CD14-positive monocyte (primary cell): ENCODE results near the gene PRDM10. TPM values are rescaled to one million over a fixed set of nuclear protein-coding genes. Genes with fewer than 3 reads are reported as not detected.

Source experiments
- DNase-seq, 3 donors: peaks; one replicate each; pipeline ENCODE4 v3.0.0-alpha.2; 2011 to 2022
- H2AFZ ChIP-seq: 2 replicates; pipeline ENCODE4 v1.6.0; 2012; ENCODE audit warnings: mild to moderate bottlenecking, low read depth, low read length, inconsistent platforms; ENCODE audit not compliant: insufficient read depth, poor library complexity, severe bottlenecking
- H3K27ac ChIP-seq, 2 donors: 1 replicate in 1 of 2; 2 replicates in 1 of 2; pipeline ENCODE4 v1.5.1; 2012 to 2013; ENCODE audit warnings: low read length in 2 of 2, control low read depth in 1 of 2, inconsistent platforms in 1 of 2, low read depth in 1 of 2, mild to moderate bottlenecking in 1 of 2
- H3K27me3 ChIP-seq, 2 donors: one replicate each; pipeline versions ENCODE4 v1.6.0 to v1.6.1; 2011 to 2013; ENCODE audit warnings: low read length in 2 of 2; ENCODE audit not compliant: control insufficient read depth in 2 of 2, insufficient read depth in 2 of 2
- H3K36me3 ChIP-seq, 2 donors: replicated peaks in 1 of 2; 1 replicate in 1 of 2; 2 replicates in 1 of 2; pipeline versions ENCODE4 v1.5.1 to v1.6.1; 2012 to 2013; ENCODE audit warnings: low read length in 2 of 2, control low read depth in 1 of 2, inconsistent platforms in 1 of 2, mild to moderate bottlenecking in 1 of 2; ENCODE audit not compliant: insufficient read depth in 2 of 2, control insufficient read depth in 1 of 2
- H3K4me1 ChIP-seq, 2 donors: 1 replicate in 1 of 2; 2 replicates in 1 of 2; pipeline versions ENCODE4 v1.5.1 to v1.6.1; 2012 to 2013; ENCODE audit warnings: low read length in 2 of 2, control low read depth in 1 of 2, inconsistent platforms in 1 of 2, mild to moderate bottlenecking in 1 of 2, moderate library complexity in 1 of 2; ENCODE audit not compliant: insufficient read depth in 2 of 2, control insufficient read depth in 1 of 2
- H3K4me2 ChIP-seq: replicated peaks from 2 replicates; pipeline ENCODE3; 2012; ENCODE audit warnings: low read length, moderate library complexity, mild to moderate bottlenecking; ENCODE audit not compliant: poor library complexity, severe bottlenecking; ENCODE audit errors: extremely low read depth
- H3K4me3 ChIP-seq, 3 experiments: fragments of 200-600 bp in 1 of 3; sonication (generic) in 1 of 3; replicated peaks in 1 of 3; 1 replicate in 2 of 3; 2 replicates in 1 of 3; pipeline ENCODE4 v1.5.1; 2011 to 2013; ENCODE audit warnings: low read length in 3 of 3, mild to moderate bottlenecking in 3 of 3, control low read depth in 2 of 3, low read depth in 2 of 3, inconsistent platforms in 1 of 3, moderate library complexity in 1 of 3
- H3K79me2 ChIP-seq: 2 replicates; pipeline ENCODE4 v1.6.0; 2012; ENCODE audit warnings: mild to moderate bottlenecking, control low read depth, inconsistent platforms, low read length, moderate library complexity; ENCODE audit not compliant: insufficient read depth
- H3K9ac ChIP-seq: 2 replicates; pipeline ENCODE4 v1.6.0; 2017; ENCODE audit warnings: low read length, mild to moderate bottlenecking; ENCODE audit not compliant: insufficient read depth, poor library complexity, severe bottlenecking
- H3K9me3 ChIP-seq, 2 donors: replicated peaks in 1 of 2; 1 replicate in 1 of 2; 2 replicates in 1 of 2; pipeline versions ENCODE4 v1.5.1 to v1.6.1; 2012 to 2013; ENCODE audit warnings: low read length in 2 of 2, control low read depth in 1 of 2; ENCODE audit not compliant: control insufficient read depth in 1 of 2, insufficient read depth in 1 of 2
- H4K20me1 ChIP-seq: 2 replicates; pipeline ENCODE4 v1.6.0; 2012; ENCODE audit warnings: mild to moderate bottlenecking, low read length, control low read depth, moderate library complexity; ENCODE audit not compliant: insufficient read depth
- H3K27ac Mint-ChIP-seq, 7 donors: one replicate each; pipeline ENCODE4 v1.8.0; 2020; ENCODE audit warnings: mild to moderate bottlenecking in 7 of 7, mixed read lengths in 7 of 7, moderate library complexity in 6 of 7, inconsistent platforms in 2 of 7
- H3K27me3 Mint-ChIP-seq, 3 donors: one replicate each; pipeline ENCODE4 v1.8.0; 2021 to 2022; ENCODE audit warnings: low read depth in 3 of 3, mild to moderate bottlenecking in 3 of 3, mixed read lengths in 3 of 3, moderate library complexity in 3 of 3, inconsistent platforms in 1 of 3
- H3K36me3 Mint-ChIP-seq, 2 donors: one replicate each; pipeline ENCODE4 v1.8.0; 2020; ENCODE audit warnings: mixed read lengths in 2 of 2, inconsistent platforms in 1 of 2, mild to moderate bottlenecking in 1 of 2
- H3K4me1 Mint-ChIP-seq: one replicate; pipeline ENCODE4 v1.8.0; 2020; ENCODE audit warnings: mild to moderate bottlenecking, mixed read lengths
- H3K4me3 Mint-ChIP-seq, 2 donors: one replicate each; pipeline ENCODE4 v1.8.0; 2020; ENCODE audit warnings: mild to moderate bottlenecking in 2 of 2, mixed read lengths in 2 of 2, moderate library complexity in 1 of 2
- H3K9me3 Mint-ChIP-seq, 7 donors: one replicate each; pipeline ENCODE4 v1.8.0; 2020 to 2022; ENCODE audit warnings: mixed read lengths in 7 of 7, mild to moderate bottlenecking in 6 of 7, moderate library complexity in 6 of 7, inconsistent platforms in 2 of 7
- WGBS: methylation state at CpG from one replicate; pipeline ENCODE4 v1.1.5; 2013; ENCODE audit warnings: missing lambda C conversion rate; ENCODE audit not compliant: insufficient coverage; 5-methylcytosine and 5-hydroxymethylcytosine counted together
- intact Hi-C, 2 donors: fragments of 100-400 bp; cut with micrococcal nuclease; formaldehyde crosslinking; loops; one replicate each; pipeline versions ENCODE4 v1.15.0 to v1.15.1; 2023
- polyA plus RNA-seq, 3 donors: library from polyadenylated mRNA; depleted of rRNA in 1 of 3; unstranded in 2 of 3; stranded (reverse) in 1 of 3; fragments of 300-500 nt in 2 of 3; fragments of >200 nt in 1 of 3; fragmentation: Illumina TruSeq in 2 of 3; gene quantifications; 1 replicate in 2 of 3; 2 replicates in 1 of 3; pipeline ENCODE4 v1.2.3, GENCODE V29; 2012 to 2021
- TF ChIP-seq, protein P1 (sequence below): fragments of 200-600 bp; IDR thresholded peaks from one replicate; pipeline ENCODE4 v1.8.0; 2022; ENCODE audit warnings: antibody characterized with exemption, mild to moderate bottlenecking

The PRDM10 gene
- polyA plus RNA-seq, 3 donors = 0.64 to 5.6 (median 1.1) TPM

DNA sequence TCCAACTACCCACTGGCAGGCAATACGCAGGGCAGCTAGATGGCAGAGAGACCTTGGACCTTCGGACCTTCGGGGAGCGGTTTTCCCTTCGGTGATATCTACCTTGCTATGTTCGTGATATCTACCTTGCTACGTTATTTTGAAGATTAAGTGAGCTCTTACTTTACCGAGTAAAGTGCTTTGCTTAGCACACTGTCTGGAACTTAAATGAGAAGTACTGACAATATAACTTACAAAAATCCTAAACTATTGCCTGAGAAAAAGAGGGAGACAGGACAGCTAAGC lies 1.0 kb upstream of the PRDM10 start:
- Histone ChIP-seq H3K9me3 (no peaks in the 10 kb centered on the region), H3K79me2 (peaks cover 47% of the 10 kb centered on the region), H3K4me1 (peaks cover 29 to 35% of the 10 kb centered on the region in 2 donors), H4K20me1 (no peaks in the 10 kb centered on the region), H3K36me3 (no peaks in the 10 kb centered on the region), H2AFZ (peak overlapping the region; percentile 30), H3K27ac (peak overlapping the region; percentile 99 to 100), H3K27me3 (no peaks in the 10 kb centered on the region), H3K9ac (peak overlapping the region; percentile 98), H3K4me2 (peak overlapping the region; percentile 85), H3K4me3 (peak overlapping the region; percentile 52 to 86 (median 75))
- WGBS = 0% methylated on average over 4 of the region's 8 CpGs
- Mint-ChIP-seq H3K27ac (peak overlapping the region; percentile 99 to 100 (median 100)), H3K27me3 (no peaks in the 10 kb centered on the region), H3K9me3 (peaks cover 0 to 1% (median 0%) of the 10 kb centered on the region in 7 donors), H3K4me1 (peaks cover 41% of the 10 kb centered on the region), H3K4me3 (peak overlapping the region; percentile 84 to 94), H3K36me3 (no peaks in the 10 kb centered on the region)
- TF ChIP-seq, protein P1, sequence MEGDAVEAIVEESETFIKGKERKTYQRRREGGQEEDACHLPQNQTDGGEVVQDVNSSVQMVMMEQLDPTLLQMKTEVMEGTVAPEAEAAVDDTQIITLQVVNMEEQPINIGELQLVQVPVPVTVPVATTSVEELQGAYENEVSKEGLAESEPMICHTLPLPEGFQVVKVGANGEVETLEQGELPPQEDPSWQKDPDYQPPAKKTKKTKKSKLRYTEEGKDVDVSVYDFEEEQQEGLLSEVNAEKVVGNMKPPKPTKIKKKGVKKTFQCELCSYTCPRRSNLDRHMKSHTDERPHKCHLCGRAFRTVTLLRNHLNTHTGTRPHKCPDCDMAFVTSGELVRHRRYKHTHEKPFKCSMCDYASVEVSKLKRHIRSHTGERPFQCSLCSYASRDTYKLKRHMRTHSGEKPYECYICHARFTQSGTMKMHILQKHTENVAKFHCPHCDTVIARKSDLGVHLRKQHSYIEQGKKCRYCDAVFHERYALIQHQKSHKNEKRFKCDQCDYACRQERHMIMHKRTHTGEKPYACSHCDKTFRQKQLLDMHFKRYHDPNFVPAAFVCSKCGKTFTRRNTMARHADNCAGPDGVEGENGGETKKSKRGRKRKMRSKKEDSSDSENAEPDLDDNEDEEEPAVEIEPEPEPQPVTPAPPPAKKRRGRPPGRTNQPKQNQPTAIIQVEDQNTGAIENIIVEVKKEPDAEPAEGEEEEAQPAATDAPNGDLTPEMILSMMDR = no peak
- DNase-seq = no peak
- intact Hi-C loops = loop anchor here (2.0 to 5.0 kb wide), 5 partner anchors 39 to 129 kb away; no protein-coding TSS in a partner anchor

DNA sequence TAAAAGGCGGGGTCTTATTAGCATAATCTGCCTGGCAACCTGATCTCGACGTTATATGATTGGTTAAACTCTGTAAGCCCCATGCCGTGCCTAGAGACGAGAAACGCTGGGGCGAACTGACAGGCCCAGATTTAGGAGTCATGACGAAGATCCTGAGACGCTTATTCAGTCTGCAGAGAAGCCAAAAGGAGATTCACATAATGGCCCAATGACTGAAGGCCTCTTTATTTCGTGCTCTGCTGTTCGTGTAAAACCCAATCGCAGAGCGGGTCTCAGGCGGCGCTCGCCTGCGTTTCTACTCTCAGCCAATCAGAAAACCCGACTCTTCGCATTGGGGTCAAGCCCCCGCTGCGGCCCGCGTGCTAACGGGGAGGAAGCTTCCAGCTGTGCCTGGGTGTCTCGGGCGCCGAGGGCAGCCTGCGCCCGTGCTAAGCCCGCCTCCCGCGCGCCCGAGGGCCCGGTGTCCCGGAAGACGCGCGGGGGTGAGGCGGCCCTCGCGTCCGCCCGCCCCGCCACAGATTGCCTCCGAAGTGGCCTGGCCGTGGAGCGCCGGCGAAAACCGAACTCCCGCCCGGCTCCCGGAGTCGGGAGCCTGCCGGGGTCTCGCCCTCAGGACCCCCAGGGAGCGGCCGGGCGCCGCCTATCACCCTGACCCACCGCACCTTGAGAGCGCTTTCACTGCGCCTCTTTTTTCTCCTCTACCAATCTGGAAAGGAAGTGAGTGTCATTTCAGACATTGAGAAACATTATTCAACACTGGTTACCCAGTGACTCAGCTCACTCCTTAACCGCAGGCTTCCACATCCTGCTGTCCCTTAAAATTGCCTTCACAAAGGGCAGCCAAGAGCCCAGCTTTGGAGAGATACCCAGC lies 446 bp upstream of the PRDM10 start:
- Mint-ChIP-seq H3K27me3 (no peaks in the 10 kb centered on the region), H3K27ac (peak overlapping the region; percentile 99 to 100 (median 100)), H3K4me3 (peak overlapping the region; percentile 89 to 98), H3K9me3 (peaks cover 0 to 1% (median 0%) of the 10 kb centered on the region in 7 donors), H3K36me3 (no peaks in the 10 kb centered on the region), H3K4me1 (peaks cover 43% of the 10 kb centered on the region)
- Histone ChIP-seq H4K20me1 (no peaks in the 10 kb centered on the region), H3K36me3 (no peaks in the 10 kb centered on the region), H2AFZ (peak overlapping the region; percentile 80), H3K27me3 (no peaks in the 10 kb centered on the region), H3K4me1 (peaks cover 32 to 39% of the 10 kb centered on the region in 2 donors), H3K4me2 (peak overlapping the region; percentile 85), H3K9ac (peak overlapping the region; percentile 98), H3K4me3 (peak overlapping the region; percentile 52 to 86 (median 75)), H3K79me2 (peaks cover 53% of the 10 kb centered on the region), H3K27ac (peak overlapping the region; percentile 99 to 100), H3K9me3 (no peaks in the 10 kb centered on the region)
- DNase-seq = peak; percentile 95 to 98 (median 98)
- TF ChIP-seq, protein P1 = no peak
- intact Hi-C loops = loop anchor here (1.0 to 5.0 kb wide), 6 partner anchors 40 to 129 kb away; partner anchors contain the start of gene APLP2 (in 1 of the 2)
- 0% methylated on average over 58 of the region's 65 CpGs for WGBS
